DND-41 (cell line): ENCODE results near the gene SUMO4.

Experiments used
- EZH2 ChIP-seq: IDR thresholded peaks from 3 replicates; pipeline ENCODE4 v1.6.1; 2012; ENCODE audit warnings: borderline replicate concordance, low read depth, mild to moderate bottlenecking, moderate library complexity, low read length, inconsistent platforms; ENCODE audit not compliant: severe bottlenecking
- TF ChIP-seq, protein P1 (sequence below): IDR thresholded peaks from 2 replicates; pipeline ENCODE4 v1.5.1; 2012; ENCODE audit warnings: borderline replicate concordance, low read length, moderate library complexity, mild to moderate bottlenecking; ENCODE audit not compliant: poor library complexity, severe bottlenecking; ENCODE audit errors: extremely low read depth

DNA sequence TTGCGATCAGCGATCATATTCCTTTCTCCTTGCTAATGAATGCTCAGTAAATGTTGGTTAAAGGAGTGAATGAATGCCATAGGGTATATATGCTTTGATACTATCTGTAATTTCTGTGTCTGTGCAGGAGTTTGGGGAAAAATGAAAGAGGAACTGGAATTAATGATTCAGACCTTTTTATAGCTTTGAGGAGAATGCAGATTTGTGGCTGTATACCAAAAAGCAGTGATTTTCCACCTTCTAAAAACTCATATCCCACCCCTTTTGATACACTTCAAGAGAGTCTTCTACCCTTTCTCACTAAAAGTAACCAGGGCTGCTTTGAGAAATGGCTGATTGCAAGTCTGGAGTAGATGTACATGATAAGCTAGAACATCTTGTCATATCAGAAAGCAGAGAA lies 26.6 kb upstream of the SUMO4 start:
- TF ChIP-seq, protein P1, sequence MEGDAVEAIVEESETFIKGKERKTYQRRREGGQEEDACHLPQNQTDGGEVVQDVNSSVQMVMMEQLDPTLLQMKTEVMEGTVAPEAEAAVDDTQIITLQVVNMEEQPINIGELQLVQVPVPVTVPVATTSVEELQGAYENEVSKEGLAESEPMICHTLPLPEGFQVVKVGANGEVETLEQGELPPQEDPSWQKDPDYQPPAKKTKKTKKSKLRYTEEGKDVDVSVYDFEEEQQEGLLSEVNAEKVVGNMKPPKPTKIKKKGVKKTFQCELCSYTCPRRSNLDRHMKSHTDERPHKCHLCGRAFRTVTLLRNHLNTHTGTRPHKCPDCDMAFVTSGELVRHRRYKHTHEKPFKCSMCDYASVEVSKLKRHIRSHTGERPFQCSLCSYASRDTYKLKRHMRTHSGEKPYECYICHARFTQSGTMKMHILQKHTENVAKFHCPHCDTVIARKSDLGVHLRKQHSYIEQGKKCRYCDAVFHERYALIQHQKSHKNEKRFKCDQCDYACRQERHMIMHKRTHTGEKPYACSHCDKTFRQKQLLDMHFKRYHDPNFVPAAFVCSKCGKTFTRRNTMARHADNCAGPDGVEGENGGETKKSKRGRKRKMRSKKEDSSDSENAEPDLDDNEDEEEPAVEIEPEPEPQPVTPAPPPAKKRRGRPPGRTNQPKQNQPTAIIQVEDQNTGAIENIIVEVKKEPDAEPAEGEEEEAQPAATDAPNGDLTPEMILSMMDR: no peak
- no peak for TF ChIP-seq EZH2
